GM21360 (cell line): ENCODE measurements around the gene MMD.
"Not testable (repeated sequence)": the region's sequence is repeated elsewhere in the genome, so short reads cannot be mapped to it uniquely, and the experiment has no call there.

Experiments
- ATAC-seq: cut with Tn5 transposase; IDR thresholded peaks from one replicate; pipeline ENCODE4 v1.9.1; 2021; ENCODE audit warnings: mild to moderate bottlenecking, moderate library complexity; ENCODE audit not compliant: unreplicated experiment

The MMD gene

GRCh38 chr17:55421179-55421934 is at the start of gene MMD:
TSS of gene MMD (minus strand) at chr17:55421835. CDS start at chr17:55421695, 140 bp downstream.
- ATAC-seq = peak; percentile 16

GRCh38 chr17:55466671-55467070 is 45.0 kb upstream of the MMD start:
- no peak for ATAC-seq

- ATAC-seq = not testable (repeated sequence)
Measured at GRCh38 chr17:55465771-55466170, 44.1 kb upstream of the MMD start.

- ATAC-seq = peak; percentile 64
Measured at GRCh38 chr17:55463600-55463999, 42.0 kb upstream of the MMD start.

GRCh38 chr17:55462711-55463110 is 41.1 kb upstream of the MMD start:
- ATAC-seq = no peak

- no peak for ATAC-seq
Measured at GRCh38 chr17:55462234-55462633, 40.6 kb upstream of the MMD start.

- ATAC-seq = no peak
Measured at GRCh38 chr17:55458978-55459377, 37.3 kb upstream of the MMD start.

- ATAC-seq = no peak
Measured at GRCh38 chr17:55458287-55458900, 36.8 kb upstream of the MMD start.

GRCh38 chr17:55456307-55457240 is 34.9 kb upstream of the MMD start:
- ATAC-seq = no peak

GRCh38 chr17:55454906-55455474 is 33.4 kb upstream of the MMD start:
- no peak for ATAC-seq

GRCh38 chr17:55453839-55454557 is 32.4 kb upstream of the MMD start:
- no peak for ATAC-seq

GRCh38 chr17:55452139-55452790 is 30.6 kb upstream of the MMD start:
- no peak for ATAC-seq

GRCh38 chr17:55451758-55452138 is 30.1 kb upstream of the MMD start:
- no peak for ATAC-seq

- ATAC-seq = no peak
Measured at GRCh38 chr17:55451203-55451641, 29.6 kb upstream of the MMD start.

GRCh38 chr17:55450232-55450825 is 28.7 kb upstream of the MMD start:
- ATAC-seq = no peak

GRCh38 chr17:55448681-55449080 is 27.0 kb upstream of the MMD start:
- ATAC-seq = no peak

- no peak for ATAC-seq
Measured at GRCh38 chr17:55446581-55447205, 25.1 kb upstream of the MMD start.

GRCh38 chr17:55446004-55446403 is 24.4 kb upstream of the MMD start:
- not testable (repeated sequence) for ATAC-seq
